IPS DF 6.9 (cell line): ENCODE results near the gene ZBED5.
"Not testable (repeated sequence)": the region's sequence is repeated elsewhere in the genome, so short reads cannot be mapped to it uniquely, and the experiment has no call there.

Experiments
- DNase-seq: peaks from one replicate; pipeline ENCODE4 v3.0.0-alpha.2; 2013; ENCODE audit warnings: low read depth, low spot score
- H3K27ac ChIP-seq: one replicate; pipeline ENCODE4 v1.5.1; 2013; ENCODE audit warnings: low read length, control low read depth
- H3K27me3 ChIP-seq: 2 replicates; pipeline ENCODE4 v1.6.1; 2013; ENCODE audit warnings: mild to moderate bottlenecking, low read length; ENCODE audit not compliant: control insufficient read depth, insufficient read depth
- H3K36me3 ChIP-seq: 2 replicates; pipeline ENCODE4 v1.6.1; 2013; ENCODE audit warnings: low read length; ENCODE audit not compliant: control insufficient read depth, insufficient read depth
- H3K4me1 ChIP-seq: 2 replicates; pipeline ENCODE4 v1.6.1; 2013; ENCODE audit warnings: low read length; ENCODE audit not compliant: control insufficient read depth, insufficient read depth
- H3K4me3 ChIP-seq: 2 replicates; pipeline ENCODE4 v1.5.1; 2013; ENCODE audit warnings: mild to moderate bottlenecking, low read length
- H3K9me3 ChIP-seq: 2 replicates; pipeline ENCODE4 v1.6.1; 2013; ENCODE audit warnings: low read length, inconsistent platforms; ENCODE audit not compliant: control insufficient read depth, insufficient read depth
- WGBS: extraction: QIAGEN DNeasy Blood & Tissue Kit; methylation state at CpG from one replicate; pipeline ENCODE4 v1.1.7; 2013; ENCODE audit warnings: mixed read lengths, missing lambda C conversion rate; ENCODE audit not compliant: insufficient read length, insufficient coverage; 5-methylcytosine and 5-hydroxymethylcytosine counted together

Gene ZBED5

DNA sequence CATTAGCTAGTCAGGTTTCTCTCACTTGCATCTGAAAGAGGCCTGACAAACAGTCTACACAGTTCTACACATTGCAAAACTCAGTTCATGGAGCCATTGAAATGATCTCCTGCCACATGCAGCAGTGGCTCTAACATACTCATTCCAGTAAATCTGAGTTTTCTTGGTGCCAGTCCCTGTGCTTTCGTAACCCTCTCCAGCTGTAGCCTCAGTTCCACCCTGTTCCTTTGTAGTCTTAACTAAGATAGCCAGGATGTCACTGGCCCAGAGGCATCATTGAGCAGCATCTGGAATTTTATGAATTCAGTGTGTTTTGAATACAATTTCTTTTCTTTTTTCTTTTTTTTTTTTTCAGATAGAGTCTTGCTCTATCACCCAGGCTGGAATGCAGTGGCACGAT, 37.4 kb upstream of the ZBED5 start:
- DNase-seq: no peak
- H3K27ac ChIP-seq: no peak overlapping the region
- no peaks in the 10 kb centered on the region for H3K27me3 ChIP-seq
- no peak overlapping the region for H3K4me3 ChIP-seq
- WGBS: no CpG with 5 or more reads among the region's 2 CpGs
- H3K36me3 ChIP-seq: no peaks in the 10 kb centered on the region
- no peaks in the 10 kb centered on the region for H3K9me3 ChIP-seq
- H3K4me1 ChIP-seq: no peaks in the 10 kb centered on the region

DNA sequence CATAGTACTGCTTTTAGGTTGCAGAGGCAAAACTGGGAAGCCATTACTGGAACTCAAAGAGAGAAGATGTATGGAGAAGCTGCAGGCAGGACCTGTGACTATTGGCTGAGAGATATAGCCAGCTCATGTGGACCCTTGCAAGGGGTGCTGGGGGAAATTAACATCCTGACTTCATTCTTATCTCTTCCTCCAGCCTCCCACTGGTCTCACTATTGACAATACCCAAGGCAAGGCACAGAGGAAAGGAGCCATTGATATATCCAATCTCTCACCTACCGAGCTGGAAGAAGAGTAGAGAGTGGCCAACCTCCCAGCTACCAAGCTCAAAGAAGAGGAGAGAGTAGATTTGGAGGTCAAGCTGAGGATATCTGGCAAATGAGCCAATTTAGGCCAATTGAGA, 36.8 kb upstream of the ZBED5 start:
- WGBS: no CpG with 5 or more reads among the region's 1 CpG
- Histone ChIP-seq H3K36me3 (no peaks in the 10 kb centered on the region), H3K27ac (no peak overlapping the region), H3K4me1 (no peaks in the 10 kb centered on the region), H3K27me3 (no peaks in the 10 kb centered on the region), H3K4me3 (no peak overlapping the region), H3K9me3 (no peaks in the 10 kb centered on the region)
- no peak for DNase-seq

- no peaks in the 10 kb centered on the region for H3K9me3 ChIP-seq
- no peak for DNase-seq
- H3K4me1 ChIP-seq: no peaks in the 10 kb centered on the region
Measured at GRCh38 chr11:10893714-10894151, 35.9 kb upstream of the ZBED5 start.

DNA sequence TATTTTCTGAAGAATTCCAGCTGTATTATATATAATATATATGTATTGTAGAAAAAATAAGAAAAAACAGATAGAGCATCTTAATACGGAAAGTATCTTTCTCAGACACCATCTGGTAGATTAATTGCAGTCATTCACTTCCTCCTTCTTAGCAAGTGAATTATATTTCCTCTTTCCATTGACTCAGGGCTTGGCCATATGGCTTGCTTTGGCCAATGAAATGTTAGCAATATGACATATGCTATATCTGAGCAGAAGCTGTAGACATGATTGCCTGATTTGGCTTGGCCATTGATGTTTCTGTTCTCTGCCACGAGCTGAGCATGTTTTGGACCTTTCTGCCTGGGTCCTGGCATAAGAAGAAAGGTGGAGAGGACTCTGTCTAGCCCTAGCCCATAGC, 34.4 kb upstream of the ZBED5 start:
- no peaks in the 10 kb centered on the region for H3K4me1 ChIP-seq
- H3K27me3 ChIP-seq: no peaks in the 10 kb centered on the region
- H3K9me3 ChIP-seq: no peaks in the 10 kb centered on the region
- H3K4me3 ChIP-seq: no peak overlapping the region
- no peak overlapping the region for H3K27ac ChIP-seq
- no peaks in the 10 kb centered on the region for H3K36me3 ChIP-seq
- no CpG with 5 or more reads among the region's 2 CpGs for WGBS
- DNase-seq: no peak

More at GRCh38 chr11:10893714-10894151, 35.9 kb upstream of the ZBED5 start:
- H3K27me3 ChIP-seq: no peaks in the 10 kb centered on the region
- H3K27ac ChIP-seq: no peak overlapping the region
- H3K36me3 ChIP-seq: no peaks in the 10 kb centered on the region
- H3K4me3 ChIP-seq: no peak overlapping the region

DNA sequence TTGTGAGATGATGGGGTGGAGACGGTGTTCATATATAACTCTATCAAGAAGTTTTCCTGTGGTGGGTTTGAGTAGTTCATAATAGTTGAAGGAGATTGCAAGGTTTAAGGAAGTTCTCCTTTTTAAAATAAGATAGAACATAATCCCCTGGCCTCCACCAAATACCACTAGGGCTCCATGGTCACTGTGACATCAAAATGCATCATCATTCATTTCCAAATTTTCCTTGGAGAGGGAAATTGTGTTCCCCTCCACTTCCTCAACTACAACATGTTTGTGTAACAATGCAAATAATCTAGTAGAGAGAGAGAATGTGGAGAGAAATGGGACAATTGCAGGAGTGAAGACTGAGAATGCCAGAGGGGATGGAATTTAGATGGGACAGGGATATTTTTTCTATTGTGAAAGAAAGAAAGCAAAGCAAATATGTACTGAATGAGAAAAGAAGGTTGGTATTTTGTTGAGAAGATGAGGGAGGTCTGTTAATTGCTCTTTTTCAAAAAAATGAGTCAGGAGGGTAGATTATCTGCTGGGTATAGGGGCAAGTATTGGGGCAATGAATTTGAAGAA, 33.4 kb upstream of the ZBED5 start:
- no peaks in the 10 kb centered on the region for H3K9me3 ChIP-seq
- no peaks in the 10 kb centered on the region for H3K4me1 ChIP-seq
- no peak overlapping the region for H3K4me3 ChIP-seq
- H3K36me3 ChIP-seq: no peaks in the 10 kb centered on the region
- no CpG with 5 or more reads among the region's 1 CpG for WGBS
- no peak for DNase-seq
- H3K27me3 ChIP-seq: no peaks in the 10 kb centered on the region
- no peak overlapping the region for H3K27ac ChIP-seq

GRCh38 chr11:10890083-10890482, 32.2 kb upstream of the ZBED5 start:
- DNase-seq, H3K36me3 ChIP-seq, H3K27ac ChIP-seq, H3K4me3 ChIP-seq, H3K9me3 ChIP-seq, H3K4me1 ChIP-seq, H3K27me3 ChIP-seq: not testable (repeated sequence)

- Histone ChIP-seq H3K4me1 (no peaks in the 10 kb centered on the region), H3K27me3 (no peaks in the 10 kb centered on the region), H3K27ac (no peak overlapping the region), H3K4me3 (no peak overlapping the region), H3K9me3 (no peaks in the 10 kb centered on the region), H3K36me3 (no peaks in the 10 kb centered on the region)
- DNase-seq: no peak
Measured at GRCh38 chr11:10887307-10887706, 29.5 kb upstream of the ZBED5 start.

DNA sequence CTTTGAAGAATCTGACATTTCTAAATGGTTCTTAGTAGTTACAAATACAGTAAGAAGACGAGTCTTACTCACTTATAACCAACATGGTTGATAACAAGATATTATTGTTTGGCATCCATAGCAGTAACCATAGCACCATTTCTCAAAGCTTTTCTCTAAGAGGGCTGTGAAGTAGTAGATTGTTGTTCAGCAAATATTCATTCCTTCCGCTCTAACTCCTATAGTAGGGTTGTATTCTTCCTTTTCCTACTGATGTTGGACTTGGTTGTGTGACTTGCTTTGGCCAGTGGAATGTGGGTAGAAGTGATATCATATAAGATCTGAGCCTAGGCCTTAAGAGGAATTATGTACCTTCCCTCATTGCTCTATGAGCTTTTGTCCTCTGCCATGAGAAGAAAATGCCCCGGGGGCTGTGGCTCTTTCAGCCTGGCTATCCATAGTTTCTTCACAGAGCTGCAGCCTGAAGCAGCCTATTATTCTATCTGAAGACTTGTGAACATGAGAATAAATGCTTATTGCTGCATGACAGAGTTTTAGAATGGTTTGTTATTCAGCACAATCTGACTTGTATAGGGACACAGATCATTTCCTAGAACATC, 28.9 kb upstream of the ZBED5 start:
- Histone ChIP-seq H3K27me3 (no peaks in the 10 kb centered on the region), H3K4me1 (no peaks in the 10 kb centered on the region), H3K4me3 (no peak overlapping the region), H3K36me3 (no peaks in the 10 kb centered on the region), H3K9me3 (no peaks in the 10 kb centered on the region), H3K27ac (no peak overlapping the region)
- no peak for DNase-seq
- WGBS: no CpG with 5 or more reads among the region's 3 CpGs

DNA sequence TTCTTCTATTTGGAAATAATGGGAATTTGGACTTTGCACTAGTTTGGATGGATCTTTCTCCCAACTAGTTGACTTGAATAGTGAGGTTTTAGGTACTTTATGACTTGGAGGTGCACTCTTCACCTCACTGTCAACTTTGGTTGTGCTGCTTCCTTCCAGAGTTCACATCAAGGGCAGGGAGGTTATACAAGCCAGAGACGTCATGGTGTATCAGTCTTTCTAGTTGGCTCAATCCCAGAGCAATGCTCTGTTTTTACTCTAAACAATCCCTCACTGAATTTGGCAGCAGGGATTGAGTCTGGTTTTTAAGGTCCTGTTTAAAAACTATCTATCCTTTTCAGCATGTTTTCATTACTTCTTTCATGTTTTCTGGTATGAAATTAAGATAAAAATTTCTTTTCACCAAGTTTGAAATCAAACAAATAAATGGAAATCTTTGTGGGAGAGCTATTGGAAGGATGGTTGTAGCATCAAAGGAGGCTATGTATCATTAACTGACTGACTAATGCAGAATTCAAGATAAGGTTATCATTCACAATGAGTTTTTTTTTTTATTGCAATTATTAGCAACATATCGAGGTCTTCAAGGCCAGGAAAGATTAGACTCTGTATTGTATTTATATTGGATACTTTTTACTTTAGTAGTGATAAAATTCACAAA, 28.0 kb upstream of the ZBED5 start:
- WGBS: no CpG with 5 or more reads among the region's 2 CpGs
- no peaks in the 10 kb centered on the region for H3K4me1 ChIP-seq
- DNase-seq: no peak
- H3K27ac ChIP-seq: no peak overlapping the region
- H3K4me3 ChIP-seq: no peak overlapping the region
- no peaks in the 10 kb centered on the region for H3K36me3 ChIP-seq
- no peaks in the 10 kb centered on the region for H3K27me3 ChIP-seq
- no peaks in the 10 kb centered on the region for H3K9me3 ChIP-seq

GRCh38 chr11:10884292-10884691, 26.4 kb upstream of the ZBED5 start:
- not testable (repeated sequence) for H3K36me3 ChIP-seq, H3K4me1 ChIP-seq, H3K27me3 ChIP-seq, DNase-seq, H3K9me3 ChIP-seq, H3K27ac ChIP-seq, H3K4me3 ChIP-seq
- no CpG with 5 or more reads among the region's 4 CpGs for WGBS

GRCh38 chr11:10881892-10882291, 24.0 kb upstream of the ZBED5 start:
- no peaks in the 10 kb centered on the region for H3K9me3 ChIP-seq
- no peaks in the 10 kb centered on the region for H3K27me3 ChIP-seq
- DNase-seq: no peak
- no peak overlapping the region for H3K4me3 ChIP-seq
- peaks cover 2% of the 10 kb centered on the region; the same call in 1 of the 2 replicates for H3K4me1 ChIP-seq
- no peak overlapping the region for H3K27ac ChIP-seq
- no CpG with 5 or more reads among the region's 3 CpGs for WGBS
- no peaks in the 10 kb centered on the region for H3K36me3 ChIP-seq
